C4-2B (cell line): ENCODE results near the gene NME7.

Experiments used
- H3K27ac ChIP-seq: fragments of 450-650 bp; 2 replicates; pipeline ENCODE4 v1.5.1; 2017
- ZFX ChIP-seq: fragments of 450-650 bp; IDR thresholded peaks from 2 replicates; pipeline ENCODE4 v1.6.1; 2017
- TF ChIP-seq, protein P1 (sequence below): fragments of 450-650 bp; conservative IDR thresholded peaks from 2 replicates; pipeline ENCODE4 v1.5.1; 2017; ENCODE audit warnings: mild to moderate bottlenecking

The NME7 gene

GRCh38 chr1:169249611-169250010 lies 118.0 kb downstream of the NME7 start:
- no peak overlapping the region for H3K27ac ChIP-seq
- TF ChIP-seq ZFX = no peak
- TF ChIP-seq, protein P1, sequence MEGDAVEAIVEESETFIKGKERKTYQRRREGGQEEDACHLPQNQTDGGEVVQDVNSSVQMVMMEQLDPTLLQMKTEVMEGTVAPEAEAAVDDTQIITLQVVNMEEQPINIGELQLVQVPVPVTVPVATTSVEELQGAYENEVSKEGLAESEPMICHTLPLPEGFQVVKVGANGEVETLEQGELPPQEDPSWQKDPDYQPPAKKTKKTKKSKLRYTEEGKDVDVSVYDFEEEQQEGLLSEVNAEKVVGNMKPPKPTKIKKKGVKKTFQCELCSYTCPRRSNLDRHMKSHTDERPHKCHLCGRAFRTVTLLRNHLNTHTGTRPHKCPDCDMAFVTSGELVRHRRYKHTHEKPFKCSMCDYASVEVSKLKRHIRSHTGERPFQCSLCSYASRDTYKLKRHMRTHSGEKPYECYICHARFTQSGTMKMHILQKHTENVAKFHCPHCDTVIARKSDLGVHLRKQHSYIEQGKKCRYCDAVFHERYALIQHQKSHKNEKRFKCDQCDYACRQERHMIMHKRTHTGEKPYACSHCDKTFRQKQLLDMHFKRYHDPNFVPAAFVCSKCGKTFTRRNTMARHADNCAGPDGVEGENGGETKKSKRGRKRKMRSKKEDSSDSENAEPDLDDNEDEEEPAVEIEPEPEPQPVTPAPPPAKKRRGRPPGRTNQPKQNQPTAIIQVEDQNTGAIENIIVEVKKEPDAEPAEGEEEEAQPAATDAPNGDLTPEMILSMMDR = no peak

DNA sequence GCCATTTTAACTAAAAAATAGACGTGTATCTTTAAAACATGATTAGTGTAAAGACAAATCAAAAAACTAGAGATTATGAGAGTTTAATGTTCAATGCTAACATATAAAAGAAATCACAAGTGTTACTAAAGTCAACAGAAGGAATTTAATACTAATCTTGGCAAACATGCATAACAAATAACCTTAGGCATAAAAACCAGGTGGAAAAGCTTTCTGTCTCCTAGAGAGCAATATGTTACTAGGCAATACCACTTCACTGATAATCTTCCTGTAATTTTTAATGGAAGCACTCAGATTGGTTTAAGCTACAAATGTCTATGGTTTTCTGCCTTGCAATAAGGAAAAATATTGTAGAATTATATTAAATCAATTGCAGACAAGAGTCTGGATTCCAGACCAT lies 121.9 kb downstream of the NME7 start:
- peak overlapping the region; percentile 83 for H3K27ac ChIP-seq
- no peak for TF ChIP-seq ZFX
- TF ChIP-seq, protein P1 = no peak

DNA sequence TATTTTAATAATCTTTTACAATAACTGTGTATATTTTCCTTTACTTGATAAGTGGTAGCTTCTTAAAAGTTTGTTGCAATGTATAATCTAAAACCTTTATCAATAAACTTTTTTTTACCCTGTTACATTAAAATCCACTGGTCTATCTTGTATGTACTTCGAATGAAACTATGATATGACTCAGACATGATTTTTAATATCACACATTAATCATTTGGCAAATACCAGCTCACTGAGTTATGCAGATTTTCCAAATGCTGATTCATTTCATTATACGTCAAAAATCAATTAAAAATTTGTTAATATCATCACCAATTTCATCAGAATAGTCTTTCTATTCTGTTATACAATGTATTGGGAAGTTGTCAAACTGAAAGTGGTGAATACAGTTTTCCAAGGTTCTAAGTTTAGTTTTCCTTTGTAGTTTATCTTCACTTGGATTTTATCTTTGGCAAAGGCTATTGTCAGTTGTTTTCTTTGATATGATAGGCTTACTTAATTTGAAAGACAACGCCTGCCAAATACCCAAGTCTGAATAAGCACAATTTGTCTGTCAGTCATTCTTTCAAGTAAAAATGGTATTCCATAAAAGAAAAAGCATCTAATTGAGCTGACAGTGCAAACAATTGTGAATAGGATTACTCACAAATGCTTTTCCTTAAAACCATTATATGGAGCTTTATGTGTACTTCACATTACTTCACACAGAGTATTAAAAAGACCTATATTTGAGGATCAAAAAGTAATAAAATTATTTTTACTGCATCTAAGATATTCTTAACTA lies 127.0 kb downstream of the NME7 start:
- TF ChIP-seq ZFX = no peak
- TF ChIP-seq, protein P1 = no peak
- no peak overlapping the region for H3K27ac ChIP-seq

DNA sequence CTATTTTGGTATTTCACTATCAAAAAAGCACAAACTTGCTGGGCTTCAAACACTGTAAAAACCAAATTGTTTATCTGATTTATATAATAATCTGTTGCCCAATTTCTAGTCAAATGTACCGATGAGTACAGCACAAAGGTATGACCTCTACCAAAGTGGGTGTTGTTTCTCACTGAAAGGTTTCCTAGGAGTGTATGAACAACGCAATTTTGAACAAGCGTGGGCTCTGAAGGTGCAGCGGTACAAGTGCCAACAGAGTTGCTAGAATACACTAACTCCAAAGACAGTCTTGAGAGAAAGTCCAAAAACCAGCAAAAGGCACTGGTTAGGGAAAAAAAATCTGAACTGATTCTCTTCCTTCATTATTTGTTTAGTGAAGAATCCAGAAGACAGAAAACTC lies 130.7 kb downstream of the NME7 start:
- TF ChIP-seq, protein P1 = no peak
- no peak for TF ChIP-seq ZFX
- no peak overlapping the region for H3K27ac ChIP-seq

- no peak overlapping the region for H3K27ac ChIP-seq
- no peak for TF ChIP-seq ZFX
Measured at GRCh38 chr1:169236143-169236542, 131.5 kb downstream of the NME7 start.

GRCh38 chr1:169235568-169235967 lies 132.0 kb downstream of the NME7 start:
- no peak for TF ChIP-seq ZFX
- TF ChIP-seq, protein P1 = no peak
- no peak overlapping the region for H3K27ac ChIP-seq

- TF ChIP-seq, protein P1 = no peak
- no peak for TF ChIP-seq ZFX
- H3K27ac ChIP-seq = no peak overlapping the region
Measured at GRCh38 chr1:169234780-169235179, 132.8 kb downstream of the NME7 start.

GRCh38 chr1:169217636-169218035 lies 150.0 kb downstream of the NME7 start:
- TF ChIP-seq ZFX = no peak
- TF ChIP-seq, protein P1 = no peak
- H3K27ac ChIP-seq = no peak overlapping the region
